GM08714 (cell line): ENCODE data around the gene PRM1.

Experiments used
- H3K4me3 ChIP-seq: fragments of 200-500 bp; sonication (Bioruptor generic); 2 replicates; pipeline ENCODE4 v1.5.1; 2014; ENCODE audit warnings: mild to moderate bottlenecking, low read length, inconsistent platforms
- ZNF274 ChIP-seq: IDR thresholded peaks from 2 replicates; pipeline ENCODE4 v1.6.1; 2012; ENCODE audit warnings: mild to moderate bottlenecking, low read depth, low read length

PRM1 gene

DNA sequence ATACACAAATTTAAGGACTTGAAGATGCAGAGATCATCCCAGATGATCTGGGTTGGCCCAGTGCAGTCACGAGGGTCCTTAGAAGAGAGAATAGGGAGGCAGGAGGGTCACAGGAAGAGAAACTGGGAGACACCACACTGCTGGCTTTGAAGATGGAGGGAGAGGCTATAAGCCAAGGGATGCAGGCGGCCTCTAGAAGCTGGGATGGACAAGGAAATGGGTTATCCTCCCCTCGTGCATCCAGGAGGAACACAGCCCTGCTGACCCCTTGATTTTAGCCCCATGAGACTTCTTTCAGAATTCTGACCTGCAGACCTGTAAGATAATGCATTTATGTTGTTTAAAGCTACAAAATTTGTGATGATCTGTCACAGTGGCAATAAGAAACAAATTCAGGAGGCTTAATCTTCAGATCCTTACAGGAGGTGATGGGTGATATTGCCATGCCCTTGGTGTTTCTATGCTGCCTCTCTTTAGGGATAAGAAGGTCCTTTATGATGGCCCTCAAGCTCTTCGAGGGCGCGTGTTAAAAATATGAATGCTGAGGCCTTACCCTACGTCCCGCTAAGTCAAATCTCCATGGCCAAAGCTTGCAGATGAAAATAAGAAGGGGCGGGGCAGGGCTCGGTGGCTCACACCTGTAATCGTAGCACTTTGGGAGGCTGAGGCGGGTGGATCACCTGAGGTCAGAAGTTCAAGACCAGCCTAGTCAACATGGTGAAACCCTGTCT, 3.4 kb downstream of the PRM1 start:
- H3K4me3 ChIP-seq, result no peak overlapping the region
- no peak for TF ChIP-seq ZNF274

DNA sequence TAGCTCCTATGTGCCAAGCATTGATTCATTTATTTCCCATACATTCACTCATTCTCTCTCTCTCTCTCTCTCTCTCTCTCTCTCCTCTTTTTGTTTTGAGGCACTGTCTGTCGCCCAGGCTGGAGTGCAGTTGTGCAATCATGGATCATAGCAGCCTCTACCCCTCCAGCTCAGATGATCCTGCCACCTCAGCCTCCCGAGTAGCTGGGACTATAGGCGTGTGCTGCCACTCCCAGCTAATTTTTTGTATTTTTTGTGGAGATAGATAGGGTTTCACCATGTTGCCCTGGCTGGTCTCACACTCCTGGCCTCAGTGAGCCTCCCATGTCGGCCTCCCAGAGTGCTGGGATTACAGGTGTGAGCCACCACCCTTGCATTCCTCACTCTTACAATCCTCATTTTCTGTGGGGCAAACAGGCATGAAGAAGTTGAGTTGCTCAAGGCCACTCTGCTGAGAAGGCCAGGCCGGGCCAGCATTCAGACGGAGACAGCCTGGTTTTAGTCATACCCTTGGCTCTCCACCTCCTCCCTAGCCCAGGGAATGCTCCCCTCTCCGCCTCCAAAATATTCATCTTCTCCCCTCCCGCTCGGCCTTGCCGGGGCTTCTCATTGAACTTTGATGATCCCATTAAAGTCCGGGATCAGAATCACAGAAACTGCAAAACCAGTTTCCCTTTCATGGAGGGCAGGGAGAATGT, 4.1 kb downstream of the PRM1 start:
- TF ChIP-seq ZNF274, result no peak
- no peak overlapping the region for H3K4me3 ChIP-seq

DNA sequence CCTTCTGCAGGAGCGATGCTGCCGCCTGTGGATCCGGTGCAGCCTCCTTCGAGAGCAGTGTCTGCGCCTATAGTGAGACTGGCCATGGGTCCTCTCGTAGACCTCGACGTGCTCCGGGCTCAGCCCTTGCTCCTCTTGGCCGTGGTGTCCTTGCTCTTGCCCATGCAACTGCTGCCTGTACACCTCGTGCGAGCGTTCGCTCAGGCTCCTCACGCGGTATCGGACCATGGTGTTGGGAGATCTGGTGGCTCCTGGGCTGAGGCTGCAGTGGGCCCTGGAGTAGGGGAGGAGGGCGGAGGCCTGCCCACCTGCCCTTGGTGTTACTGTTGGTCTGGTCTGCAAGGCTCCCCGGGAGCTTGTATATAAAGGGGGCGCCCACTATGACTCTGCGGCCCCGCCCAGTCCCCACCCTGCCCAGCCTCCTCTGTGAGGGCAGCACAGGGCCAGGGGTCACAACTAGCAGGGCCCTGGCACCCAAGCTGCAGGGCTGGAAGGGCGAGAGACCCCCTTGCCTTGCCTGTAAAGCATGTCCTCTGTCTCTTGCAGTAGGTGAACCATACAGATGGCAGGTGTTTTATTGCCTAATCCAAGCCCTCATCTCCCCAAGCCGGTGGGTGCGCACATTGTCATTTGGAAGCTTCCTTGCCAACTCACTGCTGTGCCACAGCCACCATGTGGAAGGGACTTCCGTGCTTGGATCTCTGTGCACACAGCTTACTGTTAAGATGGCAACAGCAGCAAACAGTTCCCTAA, 4.8 kb downstream of the PRM1 start, which contains the start of gene PRM2:
TSS of gene PRM2 (minus strand) at position 338 of the 753 bp plus-strand sequence. CDS start at position 228, 110 bp downstream.
- TF ChIP-seq ZNF274, result no peak
- no peak within 1 kb of the TSS for H3K4me3 ChIP-seq

DNA sequence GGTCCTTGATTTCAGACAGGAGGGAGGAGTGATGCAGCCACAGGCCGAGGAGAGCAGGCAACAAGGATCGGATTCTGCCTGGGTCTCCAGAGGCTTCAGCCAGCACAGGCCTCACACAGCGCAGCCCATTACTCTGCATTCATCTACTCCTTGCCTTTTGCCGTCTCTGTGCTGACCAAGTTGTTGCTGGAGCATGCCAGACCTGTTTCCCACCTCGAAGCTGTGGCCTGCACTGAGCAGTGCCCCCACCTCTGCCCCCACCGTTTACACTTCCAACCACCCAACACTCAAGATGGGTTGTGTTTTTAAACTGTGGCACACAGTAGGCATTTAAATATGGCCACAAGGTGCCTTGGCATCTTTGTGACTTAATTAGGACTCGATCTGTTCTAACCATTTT, 6.2 kb downstream of the PRM1 start:
- no peak overlapping the region for H3K4me3 ChIP-seq
- TF ChIP-seq ZNF274, result no peak

DNA sequence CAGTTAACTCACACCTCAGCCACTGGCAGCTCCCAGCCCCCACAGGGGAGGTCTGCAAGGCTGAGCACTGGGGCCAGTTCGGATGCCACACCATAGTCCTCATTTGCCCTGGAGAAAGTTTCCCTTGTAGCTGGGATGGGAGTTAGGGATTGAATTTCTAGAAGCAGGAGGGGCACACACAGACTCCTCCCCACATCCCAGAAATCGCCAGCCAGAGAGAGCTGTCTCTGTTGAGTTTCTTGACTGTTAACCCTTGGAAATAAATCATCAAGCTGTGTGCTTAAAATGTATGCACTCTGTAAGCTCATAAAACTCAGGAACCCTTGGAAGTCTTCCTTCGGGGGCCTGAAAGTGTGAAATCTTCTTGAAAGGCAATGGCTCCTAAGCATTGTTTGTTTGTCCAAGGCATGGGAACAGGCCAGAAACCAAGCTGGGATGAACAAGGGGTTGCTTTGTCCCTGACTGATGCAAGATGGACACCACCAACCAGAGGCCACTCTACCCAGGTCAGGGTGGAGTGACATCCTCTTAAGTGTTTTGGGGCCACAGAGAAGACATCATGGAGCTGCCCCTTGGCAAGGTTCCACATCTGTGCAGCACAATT, 7.3 kb downstream of the PRM1 start:
- no peak for TF ChIP-seq ZNF274
- no peak overlapping the region for H3K4me3 ChIP-seq

DNA sequence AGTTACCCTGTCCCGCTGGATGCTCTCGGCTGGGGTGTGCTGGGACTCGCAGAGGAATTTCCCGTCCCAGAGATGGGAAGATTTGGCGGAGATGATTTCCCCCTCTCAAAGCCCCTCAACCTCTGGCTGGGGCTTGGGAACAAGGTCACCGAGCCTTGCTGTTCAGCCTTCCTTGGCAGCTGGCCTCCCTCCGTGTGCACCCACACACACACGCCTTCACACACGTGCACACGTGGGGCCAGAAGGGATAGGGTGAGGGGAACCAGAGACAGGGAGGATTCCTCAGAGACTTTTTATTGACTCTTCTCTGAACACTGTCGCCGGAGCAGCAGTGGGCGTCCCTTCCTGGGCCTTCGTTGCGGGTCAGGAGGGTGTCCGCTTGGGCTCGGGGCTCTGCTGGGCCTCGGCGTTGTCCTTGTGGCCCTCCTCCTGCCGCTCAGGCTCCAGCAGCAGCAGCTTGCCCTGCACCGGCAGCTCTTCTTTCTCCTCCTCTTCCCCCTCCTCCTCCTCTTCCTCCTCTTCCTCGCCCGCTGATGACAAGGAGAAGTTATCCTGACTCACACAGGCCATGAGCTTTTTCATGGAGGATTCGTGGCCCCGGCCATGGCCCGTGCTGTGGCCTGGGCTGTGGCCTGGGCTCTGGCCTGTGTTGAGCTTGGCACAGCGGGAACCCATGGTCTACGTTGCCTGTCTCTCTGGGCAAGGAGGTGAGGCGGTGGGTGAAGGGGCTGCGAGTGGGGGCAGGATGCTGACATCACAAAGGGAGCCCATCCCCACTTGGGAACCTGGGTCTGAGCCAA, 8.0 kb downstream of the PRM1 start, which contains the start of gene PRM3:
TSS of gene PRM3 (minus strand) at position 709 of the 800 bp plus-strand sequence. CDS start at position 675, 34 bp downstream.
- TF ChIP-seq ZNF274, result no peak

DNA sequence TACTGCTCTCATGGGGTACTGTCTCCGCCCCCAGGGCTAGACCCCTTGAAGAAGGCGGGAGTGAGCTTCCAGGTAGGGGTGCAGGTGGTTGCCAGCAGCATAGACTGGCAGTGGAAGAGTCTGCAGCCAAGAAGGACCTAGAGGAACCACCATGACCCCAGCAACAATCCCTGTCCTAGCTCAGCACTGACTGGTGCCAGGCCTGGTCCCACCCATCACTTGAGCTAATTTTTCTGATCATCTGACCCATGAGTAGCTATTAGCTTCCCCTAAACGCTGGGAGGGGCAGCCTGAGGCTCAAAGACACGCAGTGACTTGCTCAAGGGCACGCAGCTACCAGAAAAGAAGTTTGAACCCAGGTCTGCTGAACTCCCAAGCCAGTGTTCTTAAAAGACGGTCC, 8.6 kb downstream of the PRM1 start:
- H3K4me3 ChIP-seq, result no peak overlapping the region
- TF ChIP-seq ZNF274, result no peak

More for the DNA sequence above, 8.0 kb downstream of the PRM1 start, which contains the start of gene PRM3:
- no peak within 1 kb of the TSS for H3K4me3 ChIP-seq

DNA sequence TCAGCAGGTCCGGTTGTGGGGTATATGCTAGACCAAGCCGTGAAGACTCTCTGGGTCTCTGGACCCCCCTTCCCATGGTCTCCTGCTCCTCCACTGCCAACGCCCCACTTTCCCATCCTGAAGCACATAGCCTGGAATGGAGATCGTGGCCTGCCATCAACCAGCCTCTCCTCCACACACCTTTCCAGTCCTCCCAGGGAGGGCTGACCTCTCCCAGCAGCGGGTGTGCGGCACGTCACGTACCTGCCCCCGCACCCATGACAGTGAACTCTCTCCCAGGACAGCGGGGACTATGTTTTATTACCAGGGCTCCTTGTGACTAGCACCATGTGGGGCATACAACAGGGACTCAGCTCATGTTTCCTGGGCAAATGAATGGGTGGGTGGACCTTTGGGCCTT, 9.5 kb downstream of the PRM1 start:
- TF ChIP-seq ZNF274, result no peak

DNA sequence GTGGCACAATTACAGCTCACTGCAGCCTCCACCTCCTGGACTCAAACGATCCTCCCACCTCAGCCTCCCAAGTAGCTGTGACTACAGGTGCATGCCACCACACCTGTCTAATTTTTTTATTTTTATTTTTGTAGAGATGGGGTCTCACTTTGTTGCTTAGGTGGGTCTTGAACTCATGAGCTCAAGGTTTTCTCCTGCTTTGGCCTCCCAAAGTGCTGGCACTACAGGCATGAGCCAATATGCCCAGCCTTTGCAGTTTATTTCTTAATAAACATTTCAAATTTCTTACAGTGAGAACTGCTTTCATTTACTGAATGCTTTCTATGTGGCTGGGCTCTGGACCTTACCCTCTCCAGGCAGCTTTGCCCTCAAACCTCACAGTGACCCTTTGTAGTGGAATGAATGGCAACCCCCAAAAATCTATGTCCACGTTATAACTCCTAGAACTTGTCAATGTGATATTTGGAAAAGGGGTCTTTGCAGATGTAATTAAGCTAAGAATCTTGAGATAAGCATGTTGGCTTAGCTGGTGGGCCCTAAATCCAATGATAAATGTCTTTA, 10.4 kb downstream of the PRM1 start:
- H3K4me3 ChIP-seq, result no peak overlapping the region
- TF ChIP-seq ZNF274, result no peak

More for the DNA sequence above, 9.5 kb downstream of the PRM1 start:
- H3K4me3 ChIP-seq, result no peak overlapping the region

DNA sequence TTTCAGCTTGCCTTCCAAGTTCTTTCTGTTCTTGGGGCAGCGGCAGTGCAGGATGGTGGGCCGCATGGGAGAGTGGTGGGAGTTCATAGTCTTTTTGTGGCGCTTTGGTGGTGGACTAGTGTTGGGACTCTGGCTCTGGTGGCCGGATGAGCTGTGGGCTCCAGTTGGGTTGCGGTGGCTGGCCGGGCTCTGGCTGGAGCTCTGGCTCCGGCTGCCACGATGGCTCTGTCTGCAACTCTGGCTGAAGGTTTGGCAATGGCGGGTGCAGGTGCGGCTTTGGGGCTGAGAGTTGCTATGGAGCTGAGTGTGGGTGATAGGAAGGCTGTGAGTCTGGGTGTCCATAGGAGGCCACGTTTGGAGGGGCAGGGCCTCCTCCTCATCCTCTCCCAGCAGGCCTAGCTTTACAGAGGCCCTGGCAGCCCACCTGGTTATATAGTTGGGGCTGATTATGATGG, 12.2 kb downstream of the PRM1 start, which contains the start of gene TNP2:
TSS of gene TNP2 (minus strand) at position 405 of the 455 bp plus-strand sequence. CDS start at position 342, 63 bp downstream.
- TF ChIP-seq ZNF274, result no peak
- no peak within 1 kb of the TSS for H3K4me3 ChIP-seq

DNA sequence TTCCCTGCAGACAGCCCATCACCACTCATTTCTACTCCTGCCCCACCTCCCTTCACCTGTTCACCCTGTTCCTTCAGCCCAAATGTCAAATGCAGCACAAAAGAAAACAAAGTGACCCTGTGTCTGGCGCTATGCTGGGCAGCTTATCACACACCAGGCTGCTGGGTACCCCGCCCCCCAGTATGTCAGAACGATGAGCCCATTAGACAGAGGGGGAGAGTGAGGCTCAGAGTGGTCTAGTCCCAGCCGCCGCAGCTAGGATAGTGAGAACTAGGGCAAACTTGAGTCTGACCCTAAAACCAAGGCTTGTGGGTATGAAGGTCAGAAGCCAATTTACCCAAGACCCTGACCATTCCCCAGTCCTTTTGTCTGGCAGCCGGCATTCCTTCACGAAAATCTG, 16.0 kb downstream of the PRM1 start:
- no peak overlapping the region for H3K4me3 ChIP-seq
- TF ChIP-seq ZNF274, result no peak

DNA sequence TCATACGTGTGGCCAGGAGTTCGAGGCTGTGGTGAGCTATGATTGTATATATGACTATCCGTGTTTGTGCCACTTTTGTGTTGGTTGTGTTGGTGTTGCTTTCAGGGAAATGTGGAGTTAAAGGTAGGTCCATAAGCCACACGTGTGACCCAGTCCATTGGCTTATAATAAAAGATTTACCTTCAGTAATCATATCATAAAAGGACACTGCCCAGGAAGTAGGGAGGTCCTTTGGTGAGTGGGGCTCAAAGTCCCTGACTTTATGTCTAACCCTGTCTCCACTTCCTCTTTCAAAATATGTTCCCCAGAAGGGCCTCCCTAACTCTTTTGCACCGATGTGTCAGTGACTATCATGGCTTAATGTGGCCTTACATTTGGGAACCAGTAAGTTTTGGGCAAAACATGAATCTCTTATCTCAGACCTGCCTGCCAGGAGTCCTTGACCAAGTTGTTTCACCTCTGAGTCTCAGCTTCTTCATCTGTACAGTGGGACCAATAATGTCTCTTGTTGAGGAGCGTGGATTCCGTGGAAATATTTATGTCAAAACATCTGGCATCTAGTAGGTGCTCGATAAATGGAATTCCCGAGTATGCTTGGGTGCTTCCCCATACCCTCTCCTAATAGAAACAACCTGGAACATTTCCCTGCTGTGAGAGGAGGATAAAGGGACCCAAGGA, 16.8 kb downstream of the PRM1 start:
- H3K4me3 ChIP-seq, result no peak overlapping the region
- no peak for TF ChIP-seq ZNF274
